ENCODE data around the gene TDRD12. TPM values are rescaled to one million over a fixed set of nuclear protein-coding genes. Genes with fewer than 3 reads are reported as not detected.

TDRD12 gene
- total RNA-seq, 4 donors from 2014 or later: 0.42 to 4.7 (median 2.4) TPM

GRCh38 chr19:32868206-32868950 lies 148.8 kb downstream of the TDRD12 start:
- WGBS: 88% methylated on average over 19 of the region's 19 CpGs
- TF ChIP-seq, protein P1, sequence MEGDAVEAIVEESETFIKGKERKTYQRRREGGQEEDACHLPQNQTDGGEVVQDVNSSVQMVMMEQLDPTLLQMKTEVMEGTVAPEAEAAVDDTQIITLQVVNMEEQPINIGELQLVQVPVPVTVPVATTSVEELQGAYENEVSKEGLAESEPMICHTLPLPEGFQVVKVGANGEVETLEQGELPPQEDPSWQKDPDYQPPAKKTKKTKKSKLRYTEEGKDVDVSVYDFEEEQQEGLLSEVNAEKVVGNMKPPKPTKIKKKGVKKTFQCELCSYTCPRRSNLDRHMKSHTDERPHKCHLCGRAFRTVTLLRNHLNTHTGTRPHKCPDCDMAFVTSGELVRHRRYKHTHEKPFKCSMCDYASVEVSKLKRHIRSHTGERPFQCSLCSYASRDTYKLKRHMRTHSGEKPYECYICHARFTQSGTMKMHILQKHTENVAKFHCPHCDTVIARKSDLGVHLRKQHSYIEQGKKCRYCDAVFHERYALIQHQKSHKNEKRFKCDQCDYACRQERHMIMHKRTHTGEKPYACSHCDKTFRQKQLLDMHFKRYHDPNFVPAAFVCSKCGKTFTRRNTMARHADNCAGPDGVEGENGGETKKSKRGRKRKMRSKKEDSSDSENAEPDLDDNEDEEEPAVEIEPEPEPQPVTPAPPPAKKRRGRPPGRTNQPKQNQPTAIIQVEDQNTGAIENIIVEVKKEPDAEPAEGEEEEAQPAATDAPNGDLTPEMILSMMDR (IDR thresholded peaks at IDR 0.05): no peak
- TF ChIP-seq POLR2AphosphoS5 (IDR thresholded peaks at IDR 0.05): no peak
- no peak for TF ChIP-seq EP300 (IDR thresholded peaks at IDR 0.05)
- no peak for TF ChIP-seq POLR2A (IDR thresholded peaks at IDR 0.05)
- Histone ChIP-seq H3K4me3 (no peak overlapping the region), H3K4me1 (no peaks in the 10 kb centered on the region), H3K36me3 (no peaks in the 10 kb centered on the region), H3K27me3 (no peaks in the 10 kb centered on the region), H3K27ac (no peak overlapping the region), H3K9me3 (no peaks in the 10 kb centered on the region)
- DNase-seq (ENCODE audit: low spot score in 2 of 2): peak in 1 of 2 donors; percentile 72

DNA sequence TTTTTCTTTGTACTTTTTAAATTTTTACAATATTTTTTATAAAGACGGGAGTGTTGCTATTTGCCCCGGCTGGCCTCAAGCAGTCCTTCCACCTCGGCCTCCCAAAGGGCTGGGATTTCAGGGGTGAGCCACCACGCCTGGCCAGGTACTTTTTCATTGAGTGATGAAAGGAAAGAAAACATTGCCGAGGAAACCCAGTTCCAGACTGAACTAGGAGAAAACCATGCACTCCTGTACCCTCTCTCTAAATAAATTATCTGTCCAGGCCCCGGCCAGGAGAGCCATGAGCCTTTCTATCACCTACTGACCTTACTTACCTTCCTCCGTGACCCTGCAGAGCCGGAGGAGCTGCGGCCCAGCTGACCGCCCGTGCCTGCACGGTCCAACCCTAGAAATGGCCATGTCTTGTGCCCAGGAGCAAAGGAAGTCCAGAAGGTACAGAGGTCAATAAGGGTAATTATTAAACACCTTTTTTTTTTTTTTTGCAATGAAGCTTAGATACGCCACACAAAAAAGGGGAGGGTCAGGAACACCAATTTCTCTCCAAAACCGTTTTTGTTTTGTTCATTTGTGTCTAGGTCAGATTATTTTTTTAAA lies 149.9 kb downstream of the TDRD12 start, which contains the start of gene SLC7A9:
SLC7A9 (minus strand) TSS at position 399 of the 597 bp plus-strand sequence. CDS start 1,233 bp downstream, outside the sequence.
- Histone ChIP-seq H3K27me3 (no peaks in the 10 kb centered on the region), H3K4me1 (no peaks in the 10 kb centered on the region), H3K27ac (no peak within 1 kb of the TSS), H3K36me3 (no peaks in the 10 kb centered on the region), H3K9me3 (no peaks in the 10 kb centered on the region), H3K4me3 (no peak within 1 kb of the TSS)
- WGBS: 71% methylated on average over 14 of the region's 14 CpGs
- DNase-seq (ENCODE audit: low spot score in 2 of 2): peak in 1 of 2 donors; percentile 47
- TF ChIP-seq POLR2AphosphoS5 (IDR thresholded peaks at IDR 0.05) (no peak), EP300 (IDR thresholded peaks at IDR 0.05) (no peak), POLR2A (IDR thresholded peaks at IDR 0.05) (no peak)
- TF ChIP-seq, protein P1 (IDR thresholded peaks at IDR 0.05): no peak

GRCh38 chr19:32869966-32870573 lies 150.5 kb downstream of the TDRD12 start:
- H3K27me3 ChIP-seq: no peaks in the 10 kb centered on the region
- WGBS: 69% methylated on average over 16 of the region's 18 CpGs
- TF ChIP-seq POLR2A (IDR thresholded peaks at IDR 0.05) (no peak), EP300 (IDR thresholded peaks at IDR 0.05) (no peak)
- no peaks in the 10 kb centered on the region for H3K4me1 ChIP-seq
- no peak overlapping the region for H3K27ac ChIP-seq
- no peaks in the 10 kb centered on the region for H3K9me3 ChIP-seq
- no peak overlapping the region for H3K4me3 ChIP-seq
- H3K36me3 ChIP-seq: no peaks in the 10 kb centered on the region
- DNase-seq (ENCODE audit: low spot score in 2 of 2): no peak

- H3K36me3 ChIP-seq: no peaks in the 10 kb centered on the region
- WGBS: 82% methylated on average over 9 of the region's 12 CpGs
- no peaks in the 10 kb centered on the region for H3K9me3 ChIP-seq
- H3K4me3 ChIP-seq: no peak overlapping the region
- TF ChIP-seq POLR2A (IDR thresholded peaks at IDR 0.05) (no peak), EP300 (IDR thresholded peaks at IDR 0.05) (no peak), POLR2AphosphoS5 (IDR thresholded peaks at IDR 0.05) (no peak)
- TF ChIP-seq, protein P1 (IDR thresholded peaks at IDR 0.05): no peak
- H3K27ac ChIP-seq: no peak overlapping the region
- no peak for DNase-seq (ENCODE audit: low spot score in 2 of 2)
- H3K27me3 ChIP-seq: no peaks in the 10 kb centered on the region
- no peaks in the 10 kb centered on the region for H3K4me1 ChIP-seq
Measured at GRCh38 chr19:32870981-32871451, 151.4 kb downstream of the TDRD12 start.

DNA sequence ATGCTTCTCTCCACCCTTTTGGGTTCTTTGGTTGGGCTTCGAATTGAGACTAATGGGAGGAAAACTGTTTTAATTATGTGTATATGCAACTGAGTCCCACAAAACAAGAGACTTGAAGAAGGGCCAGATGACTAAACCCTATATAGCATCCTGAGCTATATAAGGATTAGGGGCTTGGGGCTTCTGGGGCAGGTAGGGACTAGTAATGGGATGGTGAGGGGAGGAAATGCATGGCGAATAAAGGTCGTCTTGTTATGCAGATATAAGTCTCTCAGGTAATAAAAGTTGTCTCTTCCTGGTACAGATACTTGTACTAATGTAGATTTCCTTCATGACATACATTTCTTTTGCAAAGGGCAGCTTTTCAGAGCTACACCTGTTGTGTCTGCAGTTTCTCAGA lies 152.8 kb downstream of the TDRD12 start:
- no peak for DNase-seq (ENCODE audit: low spot score in 2 of 2)
- WGBS: 84% methylated on average over 3 of the region's 3 CpGs
- no peak overlapping the region for H3K27ac ChIP-seq
- peaks cover 1% of the 10 kb centered on the region for H3K36me3 ChIP-seq
- TF ChIP-seq, protein P1 (IDR thresholded peaks at IDR 0.05): no peak
- TF ChIP-seq POLR2AphosphoS5 (IDR thresholded peaks at IDR 0.05): no peak
- no peak for TF ChIP-seq POLR2A (IDR thresholded peaks at IDR 0.05)
- no peak for TF ChIP-seq EP300 (IDR thresholded peaks at IDR 0.05)
- H3K4me3 ChIP-seq: no peak overlapping the region
- no peaks in the 10 kb centered on the region for H3K4me1 ChIP-seq
- no peaks in the 10 kb centered on the region for H3K27me3 ChIP-seq
- H3K9me3 ChIP-seq: no peaks in the 10 kb centered on the region
